Measurements from ENCODE around the gene MXI1.

GRCh38 chr10:110260746-110261477 lies 53.5 kb downstream of the MXI1 start:
- TF ChIP-seq, protein P1, sequence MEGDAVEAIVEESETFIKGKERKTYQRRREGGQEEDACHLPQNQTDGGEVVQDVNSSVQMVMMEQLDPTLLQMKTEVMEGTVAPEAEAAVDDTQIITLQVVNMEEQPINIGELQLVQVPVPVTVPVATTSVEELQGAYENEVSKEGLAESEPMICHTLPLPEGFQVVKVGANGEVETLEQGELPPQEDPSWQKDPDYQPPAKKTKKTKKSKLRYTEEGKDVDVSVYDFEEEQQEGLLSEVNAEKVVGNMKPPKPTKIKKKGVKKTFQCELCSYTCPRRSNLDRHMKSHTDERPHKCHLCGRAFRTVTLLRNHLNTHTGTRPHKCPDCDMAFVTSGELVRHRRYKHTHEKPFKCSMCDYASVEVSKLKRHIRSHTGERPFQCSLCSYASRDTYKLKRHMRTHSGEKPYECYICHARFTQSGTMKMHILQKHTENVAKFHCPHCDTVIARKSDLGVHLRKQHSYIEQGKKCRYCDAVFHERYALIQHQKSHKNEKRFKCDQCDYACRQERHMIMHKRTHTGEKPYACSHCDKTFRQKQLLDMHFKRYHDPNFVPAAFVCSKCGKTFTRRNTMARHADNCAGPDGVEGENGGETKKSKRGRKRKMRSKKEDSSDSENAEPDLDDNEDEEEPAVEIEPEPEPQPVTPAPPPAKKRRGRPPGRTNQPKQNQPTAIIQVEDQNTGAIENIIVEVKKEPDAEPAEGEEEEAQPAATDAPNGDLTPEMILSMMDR (conservative IDR thresholded peaks at IDR 0.05): no peak
- TF ChIP-seq ZFX (IDR thresholded peaks at IDR 0.05): no peak
